Activated T-helper 17 cell treated with anti-CD3 and anti-CD28 coated beads, Interleukin-2, amount 50 U/mL, for 72 hours (primary cell): ENCODE data around the gene FICD. TPM values are rescaled to one million over a fixed set of nuclear protein-coding genes. Genes with fewer than 3 reads are reported as not detected.
"Not testable (repeated sequence)": the region's sequence is repeated elsewhere in the genome, so short reads cannot be mapped to it uniquely, and the experiment has no call there.

Source experiments
- ATAC-seq: fragments of 150-1000 bp; cut with Tn5 transposase; replicated peaks from 2 replicates; pipeline ENCODE4 v1.10.0; 2021; ENCODE audit warnings: mild to moderate bottlenecking, moderate library complexity
- H3K27ac Mint-ChIP-seq: one replicate; pipeline ENCODE4 v1.8.0; 2022; ENCODE audit warnings: mixed read lengths
- H3K27me3 Mint-ChIP-seq: one replicate; pipeline ENCODE4 v1.8.0; 2022; ENCODE audit warnings: mixed read lengths
- H3K36me3 Mint-ChIP-seq: one replicate; pipeline ENCODE4 v1.8.0; 2022; ENCODE audit warnings: low read depth, mild to moderate bottlenecking, mixed read lengths
- H3K4me1 Mint-ChIP-seq: one replicate; pipeline ENCODE4 v1.8.0; 2022; ENCODE audit warnings: mixed read lengths
- H3K4me3 Mint-ChIP-seq: one replicate; pipeline ENCODE4 v1.8.0; 2022; ENCODE audit warnings: mild to moderate bottlenecking, mixed read lengths
- H3K9me3 Mint-ChIP-seq: one replicate; pipeline ENCODE4 v1.8.0; 2022; ENCODE audit warnings: mixed read lengths
- total RNA-seq, 2 donors: library from RNA; stranded (reverse); gene quantifications; one replicate each; pipeline ENCODE4 v1.2.3, GENCODE V29; 2022

The FICD gene
- total RNA-seq, 2 donors from 2014 or later: 2.9 to 3.6 TPM

DNA sequence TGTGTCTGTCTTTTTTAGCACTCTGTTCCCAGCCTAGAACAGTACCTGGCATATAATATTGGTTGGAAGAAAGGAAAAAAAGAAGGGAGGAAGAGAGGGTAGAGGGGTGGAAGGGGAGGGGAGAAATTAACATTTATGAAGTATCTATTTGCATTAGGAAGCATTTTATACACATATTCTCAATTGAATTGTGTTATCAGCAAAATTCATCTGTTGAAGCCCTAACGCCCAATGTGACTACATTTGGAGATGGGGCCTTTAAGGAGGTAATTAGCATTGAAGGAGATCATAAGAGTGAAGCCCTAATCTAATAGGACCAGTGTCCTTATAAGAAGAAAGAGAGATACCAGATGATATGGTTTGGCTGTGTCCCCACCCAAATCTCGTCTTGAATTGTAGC, 30.2 kb upstream of the FICD start:
- Mint-ChIP-seq H3K27ac (no peak overlapping the region), H3K27me3 (peaks cover 56% of the 10 kb centered on the region), H3K4me1 (no peaks in the 10 kb centered on the region), H3K36me3 (no peaks in the 10 kb centered on the region), H3K9me3 (peaks cover 5% of the 10 kb centered on the region), H3K4me3 (no peak overlapping the region)
- ATAC-seq: no peak

DNA sequence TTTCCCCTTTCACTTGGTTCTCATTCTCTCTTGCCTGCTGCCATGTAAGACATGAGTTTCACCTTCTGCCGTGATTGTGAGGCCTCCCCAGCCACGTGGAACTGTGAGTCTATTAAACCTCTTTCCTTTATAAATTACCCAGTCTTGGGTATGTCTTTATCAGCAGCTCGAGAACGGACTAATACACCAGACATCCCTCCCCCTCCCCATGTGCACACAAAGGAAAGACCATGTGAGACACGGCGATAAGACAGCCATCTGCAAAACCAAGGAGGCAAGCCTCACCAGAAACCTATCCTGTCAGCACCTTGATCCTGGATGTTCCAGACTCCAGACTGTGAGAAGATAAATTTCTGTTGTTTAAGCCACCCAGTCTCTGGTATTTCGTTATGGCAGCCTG, 29.7 kb upstream of the FICD start:
- not testable (repeated sequence) for ATAC-seq, H3K36me3 Mint-ChIP-seq, H3K27ac Mint-ChIP-seq, H3K9me3 Mint-ChIP-seq, H3K4me1 Mint-ChIP-seq, H3K4me3 Mint-ChIP-seq
- peaks cover 53% of the 10 kb centered on the region for H3K27me3 Mint-ChIP-seq

DNA sequence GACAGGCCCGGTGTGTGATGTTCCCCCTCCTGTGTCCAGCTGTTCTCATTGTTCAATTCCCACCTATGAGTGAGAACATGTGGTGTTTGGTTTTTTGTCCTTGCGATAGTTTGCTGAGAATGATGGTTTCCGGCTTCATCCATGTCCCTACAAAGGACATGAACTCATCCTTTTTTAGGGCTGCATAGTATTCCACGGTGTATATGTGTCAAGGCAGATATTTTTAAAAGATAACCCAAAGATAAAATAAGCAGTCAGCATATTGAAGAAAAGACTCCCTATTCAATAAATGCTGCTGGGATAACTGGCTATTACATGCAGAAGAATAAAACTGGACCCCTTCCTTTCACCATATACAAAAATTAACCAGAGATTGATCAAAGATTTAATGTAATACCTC, 28.0 kb upstream of the FICD start:
- H3K27me3 Mint-ChIP-seq: peaks cover 50% of the 10 kb centered on the region
- H3K36me3 Mint-ChIP-seq, H3K27ac Mint-ChIP-seq, H3K4me3 Mint-ChIP-seq, H3K4me1 Mint-ChIP-seq, H3K9me3 Mint-ChIP-seq, ATAC-seq: not testable (repeated sequence)

DNA sequence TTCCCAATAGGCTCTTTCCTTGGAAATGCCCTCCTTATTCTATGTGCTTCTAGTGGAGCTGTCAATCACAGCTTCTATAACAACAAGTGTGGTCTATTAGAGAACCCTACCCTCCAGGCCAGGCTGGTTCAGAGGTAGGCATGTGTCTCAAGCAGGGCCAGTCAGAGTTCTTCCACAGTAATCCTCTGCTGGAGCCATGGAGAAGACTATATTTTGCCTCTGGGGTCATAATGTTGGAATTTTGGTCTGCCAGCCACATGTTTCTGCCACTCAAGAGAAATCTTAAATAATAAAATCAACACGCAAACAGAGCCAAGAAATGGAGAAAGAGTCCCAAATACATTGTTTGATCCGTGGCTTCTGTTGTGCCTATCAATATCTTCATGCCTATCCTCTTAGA, 23.8 kb upstream of the FICD start:
- no peak overlapping the region for H3K27ac Mint-ChIP-seq
- no peak for ATAC-seq
- H3K27me3 Mint-ChIP-seq: peaks cover 44% of the 10 kb centered on the region
- no peaks in the 10 kb centered on the region for H3K36me3 Mint-ChIP-seq
- peaks cover 5% of the 10 kb centered on the region for H3K9me3 Mint-ChIP-seq
- H3K4me3 Mint-ChIP-seq: no peak overlapping the region
- no peaks in the 10 kb centered on the region for H3K4me1 Mint-ChIP-seq

DNA sequence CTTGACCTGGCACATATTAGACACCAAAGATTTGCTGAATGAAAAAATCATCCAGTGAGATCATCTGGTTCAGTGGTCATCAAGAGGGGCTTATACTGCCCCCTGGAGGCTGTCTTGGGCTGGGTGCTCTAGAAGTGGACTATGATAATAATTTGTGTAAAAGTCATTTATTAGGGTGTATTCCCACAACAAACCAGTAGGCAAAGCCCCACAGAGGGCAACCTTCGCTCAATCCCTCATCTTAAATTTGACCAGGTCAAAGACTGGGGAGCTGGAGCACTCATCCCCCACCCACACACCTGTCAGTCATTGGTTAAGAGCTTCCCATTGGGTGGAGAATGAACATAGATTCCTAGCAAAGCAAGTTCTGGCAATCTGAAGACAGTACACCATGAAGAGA, 20.0 kb upstream of the FICD start:
- no peak for ATAC-seq
- H3K4me1 Mint-ChIP-seq: no peaks in the 10 kb centered on the region
- no peaks in the 10 kb centered on the region for H3K36me3 Mint-ChIP-seq
- no peak overlapping the region for H3K27ac Mint-ChIP-seq
- no peak overlapping the region for H3K4me3 Mint-ChIP-seq
- peaks cover 38% of the 10 kb centered on the region for H3K27me3 Mint-ChIP-seq
- no peaks in the 10 kb centered on the region for H3K9me3 Mint-ChIP-seq

DNA sequence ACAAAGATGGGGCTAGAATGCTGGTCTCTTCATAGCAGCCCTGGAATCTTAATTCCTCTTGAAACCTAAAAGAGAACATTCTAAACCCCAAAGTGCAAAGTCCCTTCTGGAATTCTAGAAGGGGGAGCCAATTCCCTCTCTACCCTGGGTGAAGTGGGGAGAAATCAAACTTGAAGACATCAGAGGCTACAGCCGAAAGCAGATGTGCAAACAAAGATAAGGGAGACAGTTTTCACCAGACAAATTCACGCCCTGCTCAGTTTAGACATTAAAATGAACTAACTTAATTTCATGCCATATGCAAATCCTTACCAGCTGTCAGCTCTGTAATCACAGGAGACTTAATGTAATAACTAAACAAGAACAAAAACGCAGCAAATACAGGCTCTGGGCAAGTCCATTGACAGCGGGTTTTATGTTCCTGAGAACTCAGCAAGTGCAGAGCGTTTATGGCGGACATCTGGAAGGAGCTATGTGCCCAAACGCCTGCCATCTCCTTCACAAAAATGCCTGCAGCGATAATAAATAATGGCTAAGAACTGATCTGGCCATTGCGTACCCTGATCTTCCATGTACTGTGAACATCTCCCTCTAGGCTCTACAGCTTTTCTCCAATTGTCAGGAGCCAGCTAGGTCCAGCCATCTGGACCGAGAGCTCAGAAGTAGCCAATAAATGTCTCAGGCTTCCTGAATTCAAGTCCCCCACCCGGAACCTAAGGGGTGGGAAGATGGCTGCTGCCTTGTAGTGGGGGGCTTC, 19.1 kb upstream of the FICD start:
- no peaks in the 10 kb centered on the region for H3K9me3 Mint-ChIP-seq
- no peak for ATAC-seq
- H3K36me3 Mint-ChIP-seq: no peaks in the 10 kb centered on the region
- no peak overlapping the region for H3K27ac Mint-ChIP-seq
- H3K27me3 Mint-ChIP-seq: peaks cover 36% of the 10 kb centered on the region
- H3K4me3 Mint-ChIP-seq: no peak overlapping the region
- H3K4me1 Mint-ChIP-seq: no peaks in the 10 kb centered on the region

DNA sequence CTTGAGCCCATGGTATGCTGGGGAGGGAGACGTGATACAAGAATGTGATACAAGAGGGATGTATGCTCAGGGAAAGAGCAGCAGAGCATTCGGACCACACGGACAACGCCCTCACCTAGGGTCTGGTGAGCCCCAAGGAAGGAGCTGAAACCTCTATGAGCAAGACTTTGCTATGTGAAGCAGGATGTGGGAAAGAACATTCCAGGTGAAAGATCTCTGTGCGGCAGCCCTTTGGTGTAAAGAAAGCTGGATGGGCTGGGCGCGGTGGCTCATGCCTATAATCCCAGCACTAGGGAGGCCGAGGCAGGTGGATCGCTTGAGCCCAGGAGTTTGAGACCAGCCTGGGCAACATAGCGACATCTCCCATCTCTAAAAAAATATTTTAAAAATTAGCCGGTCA, 16.9 kb upstream of the FICD start:
- no peaks in the 10 kb centered on the region for H3K36me3 Mint-ChIP-seq
- H3K27me3 Mint-ChIP-seq: peaks cover 32% of the 10 kb centered on the region
- H3K4me1 Mint-ChIP-seq: no peaks in the 10 kb centered on the region
- no peak for ATAC-seq
- no peak overlapping the region for H3K4me3 Mint-ChIP-seq
- H3K9me3 Mint-ChIP-seq: peaks cover 8% of the 10 kb centered on the region
- no peak overlapping the region for H3K27ac Mint-ChIP-seq

DNA sequence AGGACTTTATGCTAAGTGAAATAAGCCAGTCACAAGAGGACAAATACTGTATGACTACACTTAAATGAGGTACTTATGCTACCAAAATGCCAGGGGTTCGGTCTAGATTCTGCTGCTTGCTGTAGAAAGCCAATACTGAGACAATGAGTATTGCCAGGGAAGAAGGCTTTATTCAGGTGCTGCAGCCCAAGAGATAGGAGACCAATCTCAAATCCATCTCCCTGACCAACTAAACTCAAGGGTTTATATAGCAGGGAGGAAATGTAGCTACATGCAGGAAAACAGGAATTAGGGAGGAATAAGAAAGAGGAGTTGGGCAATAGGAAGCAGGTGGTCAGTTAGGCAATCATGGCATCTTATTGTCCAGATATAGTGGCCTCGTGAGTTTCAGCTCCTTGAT, 12.2 kb upstream of the FICD start:
- H3K36me3 Mint-ChIP-seq: no peaks in the 10 kb centered on the region
- no peak overlapping the region for H3K4me3 Mint-ChIP-seq
- peaks cover 37% of the 10 kb centered on the region for H3K27me3 Mint-ChIP-seq
- no peaks in the 10 kb centered on the region for H3K4me1 Mint-ChIP-seq
- peaks cover 21% of the 10 kb centered on the region for H3K9me3 Mint-ChIP-seq
- H3K27ac Mint-ChIP-seq: no peak overlapping the region
- ATAC-seq: no peak

DNA sequence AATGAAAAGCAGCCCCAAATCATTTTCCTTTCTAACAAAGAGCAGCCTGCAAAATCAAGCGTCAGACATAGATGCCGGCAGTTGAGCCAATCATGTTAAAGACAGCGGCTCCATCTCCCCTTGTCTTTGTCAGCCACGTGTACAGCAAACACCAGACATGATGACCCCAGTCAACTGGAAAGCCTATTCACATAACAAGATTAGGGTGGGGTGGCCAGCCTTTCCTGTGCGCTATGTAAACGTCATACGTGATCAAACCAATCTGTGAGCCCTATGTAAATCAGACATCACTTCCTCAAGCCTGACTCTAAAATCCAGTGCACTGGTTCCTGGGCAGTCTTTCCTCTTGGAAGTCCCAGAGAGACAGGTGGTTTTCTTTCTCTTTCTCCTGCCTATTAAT, 9.9 kb upstream of the FICD start:
- Mint-ChIP-seq H3K4me3 (no peak overlapping the region), H3K27ac (no peak overlapping the region), H3K27me3 (peaks cover 27% of the 10 kb centered on the region), H3K9me3 (peaks cover 21% of the 10 kb centered on the region), H3K36me3 (no peaks in the 10 kb centered on the region), H3K4me1 (no peaks in the 10 kb centered on the region)
- no peak for ATAC-seq

DNA sequence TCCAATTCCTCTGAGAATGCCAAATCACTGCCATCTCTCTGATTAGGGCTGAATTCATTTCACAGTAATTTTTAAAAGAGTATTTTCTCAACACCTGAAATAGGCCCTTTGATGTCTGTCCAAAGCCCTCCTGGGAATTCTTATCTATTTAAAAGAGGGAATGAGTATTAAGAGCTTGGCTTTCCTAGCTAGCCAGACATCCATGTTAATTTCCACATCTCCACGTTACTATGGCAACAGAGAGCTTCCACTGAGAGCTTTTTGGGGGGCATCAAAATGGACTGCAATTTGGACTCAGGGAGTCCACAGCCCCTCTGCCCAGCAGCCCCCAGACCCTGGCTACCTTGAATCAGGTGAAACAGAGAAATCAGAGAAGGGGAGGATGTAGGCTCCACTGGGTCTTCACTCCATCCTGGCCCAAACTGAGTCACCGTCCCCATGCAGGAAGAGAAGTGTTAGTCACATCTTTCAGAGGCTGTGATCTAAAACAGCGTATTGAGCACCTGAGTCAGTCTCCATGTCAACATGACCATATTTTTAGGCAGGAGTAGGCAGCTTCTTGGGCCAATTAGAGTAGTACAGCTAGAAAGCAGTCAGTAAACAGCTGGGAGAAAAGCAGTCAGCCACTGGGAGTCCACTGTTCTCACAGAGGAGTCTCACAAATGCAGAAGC, 7.0 kb upstream of the FICD start:
- H3K9me3 Mint-ChIP-seq: peaks cover 13% of the 10 kb centered on the region
- ATAC-seq: peak; percentile 98
- peaks cover 24% of the 10 kb centered on the region for H3K27me3 Mint-ChIP-seq
- peaks cover 5% of the 10 kb centered on the region for H3K4me1 Mint-ChIP-seq
- H3K36me3 Mint-ChIP-seq: no peaks in the 10 kb centered on the region
- no peak overlapping the region for H3K4me3 Mint-ChIP-seq
- peak overlapping the region; percentile 67 for H3K27ac Mint-ChIP-seq

DNA sequence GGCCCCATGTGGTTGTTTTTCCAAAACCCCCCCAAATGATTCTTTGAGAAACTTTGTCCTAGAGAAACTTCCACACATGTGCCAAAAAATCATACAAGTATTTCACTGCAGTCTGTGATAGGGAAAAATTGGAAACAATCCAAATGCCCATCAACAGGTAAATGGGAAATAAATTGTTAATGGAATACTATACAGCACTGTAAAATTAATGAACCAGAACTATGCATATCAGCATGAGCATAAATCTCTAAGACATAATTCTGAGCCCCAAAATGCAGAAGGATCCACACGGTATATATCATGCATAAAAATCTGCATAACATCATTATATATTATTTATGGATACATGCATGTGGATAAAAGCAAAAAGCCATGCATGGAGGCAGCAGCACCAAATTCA, 5.3 kb upstream of the FICD start:
- peaks cover 5% of the 10 kb centered on the region for H3K4me1 Mint-ChIP-seq
- H3K4me3 Mint-ChIP-seq: no peak overlapping the region
- H3K27ac Mint-ChIP-seq: no peak overlapping the region
- H3K9me3 Mint-ChIP-seq: no peaks in the 10 kb centered on the region
- H3K27me3 Mint-ChIP-seq: peaks cover 9% of the 10 kb centered on the region
- no peak for ATAC-seq
- H3K36me3 Mint-ChIP-seq: no peaks in the 10 kb centered on the region

DNA sequence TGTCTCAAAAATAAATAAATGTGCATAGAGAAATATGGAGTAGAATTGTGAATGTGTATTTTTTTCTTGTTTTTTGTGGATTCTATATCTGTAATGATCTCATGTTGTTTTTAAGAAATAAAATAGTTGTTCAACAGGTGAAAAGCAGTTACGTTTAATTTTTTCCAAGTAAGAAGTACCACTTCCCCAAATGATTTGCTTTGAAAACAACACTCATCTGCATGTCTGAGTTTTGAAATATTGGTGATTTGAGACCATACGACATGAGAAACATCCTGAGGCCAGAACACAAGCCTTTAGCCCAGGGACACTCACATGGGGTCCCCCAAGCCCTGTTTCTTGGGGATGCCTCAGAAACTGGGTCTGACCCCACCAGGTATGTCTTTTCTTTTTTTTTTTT, 4.2 kb upstream of the FICD start:
- Mint-ChIP-seq H3K4me3 (no peak overlapping the region), H3K4me1 (peaks cover 5% of the 10 kb centered on the region), H3K27me3 (no peaks in the 10 kb centered on the region), H3K9me3 (no peaks in the 10 kb centered on the region), H3K36me3 (no peaks in the 10 kb centered on the region), H3K27ac (no peak overlapping the region)
- no peak for ATAC-seq

DNA sequence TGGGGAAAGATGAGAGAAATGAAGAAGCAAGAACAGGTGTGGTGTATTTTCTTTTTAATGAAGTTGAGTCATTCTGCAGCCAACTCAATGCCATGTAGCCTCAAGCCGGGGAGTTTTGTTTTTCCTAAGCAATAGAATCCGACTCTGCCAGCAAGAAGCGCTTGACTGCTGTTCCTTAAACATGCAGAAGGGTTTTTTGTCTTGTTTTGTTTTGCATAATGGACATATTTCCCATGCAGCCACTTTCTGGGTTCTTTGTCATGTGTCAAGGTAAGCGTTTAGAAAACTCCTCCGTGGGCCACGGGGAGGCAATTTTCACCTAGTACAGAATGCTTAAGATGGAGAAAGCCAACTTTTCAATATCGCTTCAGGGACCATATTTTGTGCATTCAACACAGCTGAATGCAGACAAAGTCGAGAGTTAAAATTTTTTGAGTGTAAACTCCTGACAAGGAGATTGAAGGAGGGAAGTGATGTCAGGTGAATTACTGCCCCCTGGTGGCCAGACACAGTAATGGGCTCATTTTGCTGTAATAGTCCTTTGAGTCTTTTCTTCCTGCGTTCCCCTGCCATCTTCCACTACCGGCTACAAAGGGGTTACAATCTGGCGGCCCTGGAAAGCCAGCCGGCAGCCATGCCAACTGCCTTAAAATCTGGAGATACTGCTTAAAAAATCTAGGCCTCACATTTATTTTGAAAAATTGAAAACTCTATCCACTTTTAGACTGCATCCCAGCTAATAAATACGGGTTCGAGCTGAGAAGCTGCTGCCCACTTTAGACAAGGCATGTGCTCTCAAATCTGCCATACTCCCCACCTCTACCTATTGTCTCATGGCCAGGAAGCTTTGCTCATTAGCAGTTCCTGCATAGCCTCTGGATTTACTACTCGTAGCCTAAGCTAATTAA, 3.2 kb upstream of the FICD start:
- Mint-ChIP-seq H3K27me3 (no peaks in the 10 kb centered on the region), H3K4me1 (peaks cover 5% of the 10 kb centered on the region), H3K4me3 (peak overlapping the region; percentile 55), H3K27ac (peak overlapping the region; percentile 25), H3K36me3 (peaks cover 2% of the 10 kb centered on the region), H3K9me3 (no peaks in the 10 kb centered on the region)
- ATAC-seq: no peak

DNA sequence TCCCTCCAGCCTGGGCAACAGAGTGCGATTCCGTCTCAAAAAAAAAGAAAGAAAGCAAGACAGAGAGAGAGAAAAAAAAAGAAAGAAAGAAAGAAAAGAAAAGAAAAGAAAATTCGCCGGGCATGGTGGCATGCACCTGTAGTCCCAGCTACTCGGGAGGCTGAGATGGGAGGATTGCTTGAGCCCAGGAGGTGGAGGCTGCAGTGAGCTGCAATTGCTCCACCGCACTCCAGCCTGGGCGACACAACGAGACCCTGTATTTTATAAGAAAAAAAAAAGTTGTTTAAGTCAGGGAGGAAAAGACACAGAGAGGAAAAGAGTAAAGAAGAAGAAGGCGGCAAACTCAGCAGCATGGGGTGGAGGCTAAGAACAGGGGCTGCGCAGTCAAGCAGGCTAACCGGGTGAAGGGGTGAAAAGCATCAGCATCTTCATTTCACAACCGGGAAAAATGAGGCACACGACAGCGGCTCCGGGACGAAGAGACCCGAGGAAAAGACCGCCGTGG, 557 bp upstream of the FICD start:
- Mint-ChIP-seq H3K4me3 (peak overlapping the region; percentile 84), H3K27ac (peak overlapping the region; percentile 86), H3K36me3 (peaks cover 24% of the 10 kb centered on the region), H3K9me3 (no peaks in the 10 kb centered on the region), H3K4me1 (peaks cover 9% of the 10 kb centered on the region), H3K27me3 (no peaks in the 10 kb centered on the region)
- ATAC-seq: peak; percentile 12
